KMS-11 (cell line): Measurements from ENCODE around the gene LAMB2.

Experiments
- H2AFZ ChIP-seq: fragments of 200-600 bp; sonication (generic); 2 replicates; pipeline ENCODE4 v1.6.1; 2016; ENCODE audit warnings: antibody characterized with exemption, mixed run types, low read depth
- H3K27ac ChIP-seq: fragments of 200-600 bp; sonication (generic); 2 replicates; pipeline ENCODE4 v1.6.1; 2016; ENCODE audit warnings: mild to moderate bottlenecking, mixed run types
- H3K27me3 ChIP-seq: fragments of 200-600 bp; sonication (generic); 2 replicates; pipeline ENCODE4 v1.6.1; 2017; ENCODE audit warnings: mild to moderate bottlenecking, low read depth, mixed run types, moderate library complexity; ENCODE audit not compliant: insufficient read depth
- H3K36me3 ChIP-seq: fragments of 200-600 bp; sonication (generic); 2 replicates; pipeline ENCODE4 v1.6.1; 2017; ENCODE audit warnings: mild to moderate bottlenecking, mixed run types; ENCODE audit not compliant: insufficient read depth
- H3K4me1 ChIP-seq: fragments of 200-600 bp; sonication (generic); 2 replicates; pipeline ENCODE4 v1.6.1; 2016; ENCODE audit warnings: mild to moderate bottlenecking, low read depth, mixed run types; ENCODE audit not compliant: poor library complexity, severe bottlenecking
- H3K4me2 ChIP-seq: fragments of 200-600 bp; sonication (generic); 2 replicates; pipeline ENCODE4 v1.7.0; 2016; ENCODE audit warnings: mild to moderate bottlenecking, mixed run types
- H3K4me3 ChIP-seq: fragments of 200-600 bp; sonication (generic); IDR thresholded peaks from 2 replicates; pipeline ENCODE4 v1.6.1; 2017; ENCODE audit warnings: low read depth, low read length, mixed read lengths; ENCODE audit not compliant: insufficient read depth
- H3K79me2 ChIP-seq: fragments of 200-600 bp; sonication (generic); 2 replicates; pipeline ENCODE4 v1.6.1; 2016; ENCODE audit warnings: low read depth, mixed run types; ENCODE audit not compliant: insufficient read depth
- H3K9ac ChIP-seq: fragments of 200-600 bp; sonication (generic); 2 replicates; pipeline ENCODE4 v1.6.1; 2016; ENCODE audit warnings: mild to moderate bottlenecking, mixed run types
- H4K20me1 ChIP-seq: fragments of 200-600 bp; sonication (generic); 2 replicates; pipeline ENCODE4 v1.6.1; 2016; ENCODE audit warnings: mild to moderate bottlenecking, mixed run types; ENCODE audit not compliant: insufficient read depth
- CTCF ChIP-seq: fragments of 200-600 bp; sonication (generic); conservative IDR thresholded peaks from 2 replicates; pipeline ENCODE4 v1.6.1; 2017; ENCODE audit warnings: low read depth, mild to moderate bottlenecking, antibody characterized with exemption, low read length, moderate library complexity, mixed read lengths

LAMB2 gene

GRCh38 chr3:49162751-49163419 lies 30.0 kb upstream of the LAMB2 start:
- no peak overlapping the region for H2AFZ ChIP-seq
- H3K4me1 ChIP-seq, result peaks cover 10% of the 10 kb centered on the region
- H3K27me3 ChIP-seq, result no peaks in the 10 kb centered on the region
- no peaks in the 10 kb centered on the region for H4K20me1 ChIP-seq
- H3K4me3 ChIP-seq, result no peak overlapping the region
- no peaks in the 10 kb centered on the region for H3K79me2 ChIP-seq
- H3K27ac ChIP-seq, result no peak overlapping the region
- H3K4me2 ChIP-seq, result no peak overlapping the region
- TF ChIP-seq CTCF, result no peak
- no peaks in the 10 kb centered on the region for H3K36me3 ChIP-seq
- no peak overlapping the region for H3K9ac ChIP-seq

- Histone ChIP-seq H3K9ac (no peak overlapping the region), H3K27ac (no peak overlapping the region), H3K4me1 (peaks cover 10% of the 10 kb centered on the region), H3K79me2 (no peaks in the 10 kb centered on the region), H3K4me3 (no peak overlapping the region), H3K4me2 (no peak overlapping the region), H3K36me3 (no peaks in the 10 kb centered on the region), H4K20me1 (no peaks in the 10 kb centered on the region), H2AFZ (no peak overlapping the region), H3K27me3 (no peaks in the 10 kb centered on the region)
- no peak for TF ChIP-seq CTCF
Observed at GRCh38 chr3:49161808-49162530, 29.1 kb upstream of the LAMB2 start.

- no peaks in the 10 kb centered on the region for H4K20me1 ChIP-seq
- H3K27ac ChIP-seq, result no peak overlapping the region
- no peak for TF ChIP-seq CTCF
- no peaks in the 10 kb centered on the region for H3K79me2 ChIP-seq
- no peaks in the 10 kb centered on the region for H3K27me3 ChIP-seq
- no peaks in the 10 kb centered on the region for H3K36me3 ChIP-seq
- H3K9ac ChIP-seq, result no peak overlapping the region
- H3K4me3 ChIP-seq, result no peak overlapping the region
- no peak overlapping the region for H3K4me2 ChIP-seq
- H3K4me1 ChIP-seq, result peaks cover 6% of the 10 kb centered on the region
- no peak overlapping the region for H2AFZ ChIP-seq
Observed at GRCh38 chr3:49161197-49161596, 28.3 kb upstream of the LAMB2 start.

- Histone ChIP-seq H4K20me1 (no peaks in the 10 kb centered on the region), H3K36me3 (no peaks in the 10 kb centered on the region), H3K27me3 (no peaks in the 10 kb centered on the region), H3K9ac (no peak overlapping the region), H3K4me2 (no peak overlapping the region), H3K4me3 (no peak overlapping the region), H2AFZ (no peak overlapping the region), H3K27ac (no peak overlapping the region), H3K79me2 (no peaks in the 10 kb centered on the region), H3K4me1 (no peaks in the 10 kb centered on the region)
- TF ChIP-seq CTCF, result no peak
Observed at GRCh38 chr3:49158792-49159191, 25.9 kb upstream of the LAMB2 start.
